H1 (cell line): ENCODE measurements around the gene PI4KA. TPM values are rescaled to one million over a fixed set of nuclear protein-coding genes. Genes with fewer than 3 reads are reported as not detected.

Source experiments
- CTCF ChIA-PET: fragments of 300-600 bp; sonication (Branson Sonifier 250); formaldehyde crosslinking; loops from one replicate; lab custom pipeline; 2021; ENCODE audit not compliant: partially characterized antibody; lab: Charles Lee
- POLR2A ChIA-PET: fragments of 300-600 bp; sonication (Branson Sonifier 250); formaldehyde crosslinking; loops from one replicate; lab custom pipeline; 2021; ENCODE audit warnings: inconsistent platforms; ENCODE audit not compliant: partially characterized antibody; lab: Charles Lee
- DNase-seq, 2 experiments: peaks; one replicate each; pipeline versions ENCODE4 v3.0.0 to v3.0.0-alpha.2; 2010 to 2022; ENCODE audit warnings: low spot score in 2 of 2, low read depth in 1 of 2, mixed read lengths in 1 of 2
- FAIRE-seq: peaks from 2 replicates; lab custom pipeline; 2011; peaks lifted over from hg19 to GRCh38; lab: Jason Lieb, UNC
- H2AFZ ChIP-seq: 2 replicates; pipeline ENCODE4 v1.8.1; 2012; ENCODE audit warnings: low read length, inconsistent platforms
- H2AK5ac ChIP-seq: 2 replicates; pipeline ENCODE4 v1.6.1; 2013; ENCODE audit warnings: low read depth, low read length
- H2BK120ac ChIP-seq: replicated peaks from 2 replicates; pipeline ENCODE3; 2013; ENCODE audit warnings: low read depth, low read length, inconsistent platforms
- H2BK12ac ChIP-seq: 2 replicates; pipeline ENCODE4 v1.6.1; 2013; ENCODE audit warnings: low read depth, low read length
- H2BK15ac ChIP-seq: 2 replicates; pipeline ENCODE4 v1.6.1; 2013; ENCODE audit warnings: low read length
- H2BK20ac ChIP-seq: 2 replicates; pipeline ENCODE4 v1.6.1; 2013; ENCODE audit warnings: low read length
- H2BK5ac ChIP-seq: 2 replicates; pipeline ENCODE4 v1.6.1; 2013; ENCODE audit warnings: low read depth, low read length
- H3K14ac ChIP-seq: 2 replicates; pipeline ENCODE4 v1.6.1; 2013; ENCODE audit warnings: inconsistent platforms; ENCODE audit not compliant: insufficient read length
- H3K18ac ChIP-seq: 2 replicates; pipeline ENCODE4 v1.6.1; 2013; ENCODE audit warnings: low read length; ENCODE audit errors: extremely low read depth
- H3K23ac ChIP-seq: 2 replicates; pipeline ENCODE4 v1.6.1; 2013; ENCODE audit warnings: inconsistent platforms; ENCODE audit not compliant: insufficient read length
- H3K23me2 ChIP-seq: 2 replicates; pipeline ENCODE4 v1.6.1; 2013; ENCODE audit warnings: low read depth, low read length
- H3K27ac ChIP-seq: 2 replicates; pipeline ENCODE4 v1.6.1; 2011; ENCODE audit warnings: low read depth, low read length, inconsistent platforms
- H3K27me3 ChIP-seq, 4 experiments: replicated peaks in 1 of 4; 1 replicate in 1 of 4; 2 replicates in 3 of 4; pipeline versions ENCODE4 v1.6.1 to v1.8.1; 2011 to 2013; ENCODE audit warnings: low read length in 3 of 4, mild to moderate bottlenecking in 3 of 4, inconsistent platforms in 2 of 4, mixed read lengths in 2 of 4, moderate library complexity in 1 of 4; ENCODE audit not compliant: control insufficient read depth in 3 of 4, insufficient read depth in 3 of 4; ENCODE audit errors: extremely low read depth in 1 of 4
- H3K36me3 ChIP-seq, 4 experiments: 2 replicates each; pipeline versions ENCODE4 v1.6.1 to v1.8.1; 2011 to 2013; ENCODE audit warnings: mild to moderate bottlenecking in 4 of 4, low read length in 3 of 4, moderate library complexity in 2 of 4, control low read depth in 1 of 4, inconsistent platforms in 1 of 4; ENCODE audit not compliant: insufficient read depth in 4 of 4, control insufficient read depth in 2 of 4
- H3K4ac ChIP-seq: replicated peaks from 2 replicates; pipeline ENCODE3; 2013; ENCODE audit warnings: low read length, low read depth, mixed read lengths, inconsistent platforms; ENCODE audit not compliant: insufficient read length
- H3K4me1 ChIP-seq, 4 experiments: replicated peaks in 1 of 4; 1 replicate in 1 of 4; 2 replicates in 3 of 4; pipeline versions ENCODE4 v1.6.1 to v1.8.1; 2011 to 2013; ENCODE audit warnings: low read length in 3 of 4, inconsistent platforms in 2 of 4, mixed read lengths in 1 of 4; ENCODE audit not compliant: insufficient read depth in 4 of 4, control insufficient read depth in 3 of 4
- H3K4me2 ChIP-seq, 2 experiments: 2 replicates each; pipeline versions ENCODE4 v1.6.1 to v1.8.1; 2011 to 2013; ENCODE audit warnings: low read depth in 2 of 2, low read length in 2 of 2, control low read depth in 1 of 2, inconsistent platforms in 1 of 2, mild to moderate bottlenecking in 1 of 2; ENCODE audit not compliant: insufficient read depth in 1 of 2
- H3K4me3 ChIP-seq, 4 experiments: fragments of 200-600, 300-600 bp in 1 of 4; sonication (generic), shearing (Covaris generic), sonication (Bioruptor Twin) in 1 of 4; 2 replicates each; pipeline versions ENCODE4 v1.5.1 to v1.8.1; 2011 to 2016; ENCODE audit warnings: low read length in 4 of 4, low read depth in 3 of 4, control low read depth in 2 of 4, inconsistent platforms in 2 of 4, mild to moderate bottlenecking in 2 of 4, mixed read lengths in 1 of 4, moderate library complexity in 1 of 4; ENCODE audit not compliant: insufficient read depth in 2 of 4; ENCODE audit errors: extremely low read depth in 1 of 4
- H3K56ac ChIP-seq: replicated peaks from 2 replicates; pipeline ENCODE3; 2013; ENCODE audit warnings: low read depth, mild to moderate bottlenecking, mixed read lengths, low read length, inconsistent platforms; ENCODE audit not compliant: insufficient read length
- H3K79me1 ChIP-seq: 2 replicates; pipeline ENCODE4 v1.6.1; 2013; ENCODE audit warnings: low read depth, low read length, control low read depth
- H3K79me2 ChIP-seq, 2 experiments: 2 replicates each; pipeline versions ENCODE4 v1.6.1 to v1.8.1; 2012 to 2013; ENCODE audit warnings: low read length in 2 of 2, mild to moderate bottlenecking in 2 of 2, inconsistent platforms in 1 of 2; ENCODE audit not compliant: insufficient read depth in 2 of 2, control insufficient read depth in 1 of 2
- H3K9ac ChIP-seq, 4 experiments: replicated peaks in 1 of 4; 1 replicate in 1 of 4; 2 replicates in 3 of 4; pipeline versions ENCODE4 v1.6.1 to v1.8.1; 2011 to 2013; ENCODE audit warnings: low read depth in 3 of 4, low read length in 3 of 4, control low read depth in 2 of 4, mild to moderate bottlenecking in 2 of 4, moderate library complexity in 2 of 4, inconsistent platforms in 1 of 4; ENCODE audit errors: extremely low read depth in 1 of 4
- H3K9me3 ChIP-seq, 2 experiments: 2 replicates each; pipeline versions ENCODE4 v1.6.1 to v1.8.1; 2012 to 2013; ENCODE audit warnings: mild to moderate bottlenecking in 2 of 2, moderate library complexity in 2 of 2, control low read depth in 1 of 2, inconsistent platforms in 1 of 2, low read depth in 1 of 2, low read length in 1 of 2, mixed read lengths in 1 of 2; ENCODE audit not compliant: insufficient read depth in 2 of 2
- H4K20me1 ChIP-seq, 2 experiments: replicated peaks in 1 of 2; 2 replicates each; pipeline versions ENCODE3 to v1.8.1; 2011 to 2013; ENCODE audit warnings: inconsistent platforms in 2 of 2, low read length in 2 of 2, mild to moderate bottlenecking in 1 of 2; ENCODE audit not compliant: insufficient read depth in 2 of 2, control insufficient read depth in 1 of 2
- H4K5ac ChIP-seq: 2 replicates; pipeline ENCODE4 v1.6.1; 2013; ENCODE audit warnings: low read length, low read depth, mixed read lengths, inconsistent platforms; ENCODE audit not compliant: insufficient read length
- H4K8ac ChIP-seq: 2 replicates; pipeline ENCODE4 v1.8.0; 2013; ENCODE audit warnings: mild to moderate bottlenecking, moderate library complexity, low read length, inconsistent platforms; ENCODE audit not compliant: insufficient read depth; ENCODE audit errors: extremely low read depth
- H4K91ac ChIP-seq: replicated peaks from 2 replicates; pipeline ENCODE3; 2013; ENCODE audit warnings: low read length, mixed read lengths, inconsistent platforms; ENCODE audit not compliant: insufficient read length
- CHD2 ChIP-seq: IDR thresholded peaks from 2 replicates; pipeline ENCODE4 v1.6.1; 2012; ENCODE audit warnings: low read length, improper control_type of control experiment
- SIRT6 ChIP-seq: IDR thresholded peaks from one replicate; pipeline ENCODE4 v1.7.1; 2012; ENCODE audit warnings: low read length, inconsistent platforms
- YY1 ChIP-seq: IDR thresholded peaks from 2 replicates; pipeline ENCODE4 v1.6.1; 2011; ENCODE audit warnings: low read depth, mild to moderate bottlenecking, low read length
- WGBS, 2 experiments: shearing (Covaris generic) in 1 of 2; methylation state at CpG; one replicate each; pipeline versions ENCODE4 v1.1.6 to v1.1.7; 2013 to 2015; ENCODE audit warnings: low lambda C conversion rate in 2 of 2, mixed read lengths in 2 of 2, inconsistent platforms in 1 of 2, low coverage in 1 of 2, missing lambda C conversion rate in 1 of 2; ENCODE audit not compliant: insufficient replicate concordance in 2 of 2, insufficient coverage in 1 of 2, insufficient read length in 1 of 2; ENCODE audit errors: extremely low coverage in 1 of 2, missing lambda C conversion rate in 1 of 2; 5-methylcytosine and 5-hydroxymethylcytosine counted together
- polyA plus RNA-seq, 7 experiments: library from polyadenylated mRNA; depleted of rRNA in 3 of 7; stranded (reverse) in 5 of 7; unstranded in 2 of 7; fragments of >200 nt in 5 of 7; fragments of 200-250 nt in 2 of 7; gene quantifications; 1 replicate in 5 of 7; 2 replicates in 1 of 7; 4 replicates in 1 of 7; pipeline versions ENCODE4 v1.2.1 to v1.2.3, GENCODE V29; 2011 to 2013; ENCODE audit warnings: missing spikeins in 2 of 7, mixed read lengths in 2 of 7
- total RNA-seq: library from RNA; stranded (reverse); fragmentation: NEBNext Ultra II Directional; extraction: Animal tissue kit (Norgen Biotek cat#: 25700); gene quantifications from 2 replicates; pipeline ENCODE4 v1.2.1, GENCODE V29; 2021

The PI4KA gene
- total and polyA plus RNA-seq, 2 of the 8 experiments (the other 6 are each of a cell fraction or from before 2014, with no cell fraction given): 22.5 to 37.7 TPM

DNA sequence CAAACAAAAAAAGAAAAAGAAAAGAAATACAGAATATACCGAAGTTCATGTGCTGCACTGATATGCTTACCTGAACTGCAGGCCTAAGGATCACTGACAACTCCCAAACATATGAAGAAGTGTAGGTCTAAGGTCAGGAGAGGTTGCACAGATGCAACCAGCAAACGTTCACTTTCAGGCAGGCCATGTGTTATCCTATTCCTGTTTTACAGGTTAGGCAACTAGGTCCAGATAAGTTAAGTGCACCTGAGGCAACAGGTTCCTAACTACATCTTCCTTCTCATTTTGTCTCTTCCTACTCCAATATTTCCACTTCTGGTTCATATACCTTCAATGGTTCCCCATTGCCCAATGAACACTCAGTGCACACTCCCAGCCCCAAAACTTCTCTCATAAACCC, 15.1 kb downstream of the PI4KA start:
- 31% methylated on average over 2 of the region's 2 CpGs; no CpG with 5 or more reads in 1 of the 2 experiments for WGBS, 2 experiments
- peaks cover 0 to 6% of the 10 kb centered on the region in 2 experiments; a peak in 1 of 4 replicates for H3K79me2 ChIP-seq
- DNase-seq: no peak

More for the DNA sequence above, 15.1 kb downstream of the PI4KA start:
- Histone ChIP-seq H2BK12ac (no peak overlapping the region), H2AK5ac (no peak overlapping the region), H2BK120ac (no peak overlapping the region), H3K18ac (no peak overlapping the region), H2BK15ac (no peak overlapping the region), H3K23me2 (no peaks in the 10 kb centered on the region), H2AFZ (no peak overlapping the region), H4K20me1 (peaks cover 0 to 1% of the 10 kb centered on the region in 2 experiments), H3K9ac (no peak overlapping the region), H3K14ac (no peak overlapping the region), H3K4ac (no peak overlapping the region), H3K4me3 (no peak overlapping the region), H3K27ac (no peak overlapping the region), H2BK5ac (no peak overlapping the region), H3K27me3 (no peaks in the 10 kb centered on the region), H3K4me2 (no peak overlapping the region), H4K8ac (no peak overlapping the region), H4K91ac (no peak overlapping the region), H2BK20ac (no peak overlapping the region), H3K36me3 (no peaks in the 10 kb centered on the region), H3K79me1 (peaks cover 3% of the 10 kb centered on the region; the same call in 1 of the 2 replicates), H3K4me1 (peaks cover 1 to 11% (median 6%) of the 10 kb centered on the region in 4 experiments; a peak in 4 of 7 replicates), H4K5ac (no peak overlapping the region), H3K9me3 (no peaks in the 10 kb centered on the region), H3K56ac (no peak overlapping the region), H3K23ac (no peak overlapping the region)
- CTCF ChIA-PET: no interaction called here
- POLR2A ChIA-PET: no interaction called here
- FAIRE-seq: no peak
- TF ChIP-seq SIRT6 (no peak), CHD2 (no peak), YY1 (no peak)
